Activated T-cell treated with anti-CD3 and anti-CD28 coated beads, Interleukin-2, amount 50 U/mL, for 48 hours (primary cell): ENCODE data around the gene RPS29.

Experiments
- DNase-seq, 2 experiments: peaks; one replicate each; pipeline ENCODE4 v3.0.0-alpha.2; 2020

Gene RPS29

GRCh38 chr14:49585803-49586672 lies at the start of gene RPS29:
Gene RPS29, minus strand, starts transcription at chr14:49586380. Its CDS starts 34 bp downstream, at chr14:49586346.
- DNase-seq, result peak; percentile 99 to 100

- DNase-seq, result peak; percentile 72 to 78
Measured at GRCh38 chr14:49634547-49635334, 48.6 kb upstream of the RPS29 start, which contains the start of gene DNAAF2. Gene DNAAF2, minus strand, starts transcription at chr14:49635244. Its CDS starts 95 bp downstream, at chr14:49635149.

- DNase-seq, result peak; percentile 93 to 95
Measured at GRCh38 chr14:49633640-49634546, 47.7 kb upstream of the RPS29 start.

- peak in 1 of 2 experiments; percentile 18 for DNase-seq
Measured at GRCh38 chr14:49623941-49624839, 38.0 kb upstream of the RPS29 start.

GRCh38 chr14:49623387-49623786 lies 37.2 kb upstream of the RPS29 start:
- no peak for DNase-seq

- DNase-seq, result peak in 1 of 2 experiments; percentile 13
Measured at GRCh38 chr14:49622022-49622607, 35.9 kb upstream of the RPS29 start.

- DNase-seq, result peak; percentile 73 to 77
Measured at GRCh38 chr14:49621114-49621881, 35.1 kb upstream of the RPS29 start.

- peak; percentile 95 to 98 for DNase-seq
Measured at GRCh38 chr14:49620182-49621113, 34.3 kb upstream of the RPS29 start, which contains the start of the genes MGAT2 and RPL36AL. Gene MGAT2, plus strand, starts transcription at chr14:49620799. Its CDS starts 470 bp downstream, at chr14:49621269. Gene RPL36AL, minus strand, starts transcription at chr14:49620626. Its CDS starts 1,522 bp downstream, at chr14:49619104.

- no peak for DNase-seq
Measured at GRCh38 chr14:49619730-49620129, 33.5 kb upstream of the RPS29 start.

- DNase-seq, result peak; percentile 20 to 25
Measured at GRCh38 chr14:49619273-49619672, 33.1 kb upstream of the RPS29 start.

- DNase-seq, result peak in 1 of 2 experiments; percentile 14
Measured at GRCh38 chr14:49617852-49618519, 31.8 kb upstream of the RPS29 start.

- peak in 1 of 2 experiments; percentile 9 for DNase-seq
Measured at GRCh38 chr14:49615776-49616175, 29.6 kb upstream of the RPS29 start.

GRCh38 chr14:49614196-49614595 lies 28.0 kb upstream of the RPS29 start:
- no peak for DNase-seq

- peak in 1 of 2 experiments; percentile 13 for DNase-seq
Measured at GRCh38 chr14:49612671-49613070, 26.5 kb upstream of the RPS29 start.

- DNase-seq, result no peak
Measured at GRCh38 chr14:49612251-49612650, 26.1 kb upstream of the RPS29 start.

GRCh38 chr14:49607583-49607982 lies 21.4 kb upstream of the RPS29 start:
- DNase-seq, result no peak

GRCh38 chr14:49598485-49599300 lies 12.5 kb upstream of the RPS29 start, which contains the start of gene LRR1:
Gene LRR1, plus strand, starts transcription at chr14:49598940. Its CDS starts 81 bp downstream, at chr14:49599021.
- DNase-seq, result peak; percentile 94 to 95
